HepG2 (cell line): ENCODE data around the gene DLST. TPM values are rescaled to one million over a fixed set of nuclear protein-coding genes. Genes with fewer than 3 reads are reported as not detected.
A peak's percentile ranks its signal among the peaks of the same experiment; 100 is the strongest.

Source experiments
- CAMTA2 ChIP-seq: sonication (generic); formaldehyde crosslinking; IDR thresholded peaks from 2 replicates; pipeline ENCODE4 v1.4.0; 2020; ENCODE audit warnings: mild to moderate bottlenecking, missing genetic modification reagents, borderline replicate concordance
- CBX5 ChIP-seq: sonication (generic); formaldehyde crosslinking; IDR thresholded peaks from 2 replicates; pipeline ENCODE4 v1.4.0; 2020; ENCODE audit warnings: missing genetic modification reagents, borderline replicate concordance
- CEBPB ChIP-seq: IDR thresholded peaks from 2 replicates; pipeline ENCODE4 v1.6.1; 2011; ENCODE audit warnings: low read depth, low read length, improper control_type of control experiment, borderline replicate concordance
- CENPX ChIP-seq: sonication (generic); formaldehyde crosslinking; IDR thresholded peaks from 2 replicates; pipeline ENCODE4 v1.9.0; 2021; ENCODE audit warnings: mild to moderate bottlenecking, missing genetic modification reagents, moderate library complexity
- ERF ChIP-seq: IDR thresholded peaks from 2 replicates; pipeline ENCODE4 v1.6.1; 2018; ENCODE audit warnings: missing biosample characterization, missing genetic modification reagents
- KAT7 ChIP-seq: IDR thresholded peaks from 2 replicates; pipeline ENCODE4 v1.6.1; 2018; ENCODE audit warnings: borderline replicate concordance, missing compliant biosample characterization
- KLF13 ChIP-seq: sonication (generic); formaldehyde crosslinking; IDR thresholded peaks from 2 replicates; pipeline ENCODE4 v1.4.0; 2020; ENCODE audit warnings: mild to moderate bottlenecking, missing genetic modification reagents
- KMT2B ChIP-seq: IDR thresholded peaks from 2 replicates; pipeline ENCODE4 v1.6.1; 2016; ENCODE audit warnings: missing genetic modification reagents, missing compliant biosample characterization
- PRPF4 ChIP-seq: fragments of 200-400 bp; formaldehyde crosslinking; IDR thresholded peaks from 2 replicates; pipeline ENCODE4 v1.6.1; 2016; ENCODE audit warnings: low read length, low read depth; ENCODE audit not compliant: poor library complexity, severe bottlenecking
- RELA ChIP-seq: sonication (generic); formaldehyde crosslinking; IDR thresholded peaks from 2 replicates; pipeline ENCODE4 v1.4.0; 2020; ENCODE audit warnings: missing genetic modification reagents
- SOX6 ChIP-seq, 2 experiments: fragments of 450-650 bp in 1 of 2; sonication (generic) in 1 of 2; formaldehyde crosslinking in 1 of 2; IDR thresholded peaks; 2 replicates each; pipeline versions ENCODE4 v1.4.0 to v1.6.1; 2017 to 2020; ENCODE audit warnings: antibody characterized with exemption in 1 of 2, mild to moderate bottlenecking in 1 of 2, missing genetic modification reagents in 1 of 2
- THYN1 ChIP-seq: sonication (generic); formaldehyde crosslinking; IDR thresholded peaks from 2 replicates; pipeline ENCODE4 v1.8.1; 2023; ENCODE audit warnings: low read depth, mild to moderate bottlenecking, moderate library complexity, missing genetic modification reagents, borderline replicate concordance
- TOE1 ChIP-seq: sonication (generic); formaldehyde crosslinking; IDR thresholded peaks from 2 replicates; pipeline ENCODE4 v1.4.0; 2020; ENCODE audit warnings: mild to moderate bottlenecking, missing genetic modification reagents
- ZFP90 ChIP-seq: sonication (generic); formaldehyde crosslinking; IDR thresholded peaks from 2 replicates; pipeline ENCODE4 v1.8.0; 2022; ENCODE audit warnings: missing genetic modification reagents, mild to moderate bottlenecking, inconsistent platforms, borderline replicate concordance
- ZNF292 ChIP-seq: sonication (generic); formaldehyde crosslinking; IDR thresholded peaks from 2 replicates; pipeline ENCODE4 v1.8.1; 2022; ENCODE audit warnings: mild to moderate bottlenecking, low read depth, missing genetic modification reagents, borderline replicate concordance
- ZNF343 ChIP-seq: sonication (generic); formaldehyde crosslinking; IDR thresholded peaks from 2 replicates; pipeline ENCODE4 v1.4.0; 2020; ENCODE audit warnings: mild to moderate bottlenecking, missing genetic modification reagents
- ZNF350 ChIP-seq: sonication (generic); formaldehyde crosslinking; IDR thresholded peaks from 2 replicates; pipeline ENCODE4 v1.4.0; 2020; ENCODE audit warnings: mild to moderate bottlenecking, low read depth, missing genetic modification reagents, borderline replicate concordance
- ZNF674 ChIP-seq: sonication (generic); formaldehyde crosslinking; IDR thresholded peaks from 2 replicates; pipeline ENCODE4 v1.5.0; 2020; ENCODE audit warnings: low read depth, mild to moderate bottlenecking, missing genetic modification reagents
- ZNF713 ChIP-seq: sonication (generic); formaldehyde crosslinking; IDR thresholded peaks from 2 replicates; pipeline ENCODE4 v1.4.0; 2020; ENCODE audit warnings: mild to moderate bottlenecking, missing genetic modification reagents
- ZNF75D ChIP-seq: sonication (generic); formaldehyde crosslinking; IDR thresholded peaks from 2 replicates; pipeline ENCODE4 v1.8.1; 2023; ENCODE audit warnings: missing genetic modification reagents, mild to moderate bottlenecking, borderline replicate concordance
- polyA plus RNA-seq, 8 experiments: library from polyadenylated mRNA; depleted of rRNA in 3 of 8; stranded (reverse) in 7 of 8; unstranded in 1 of 8; fragments of >200 nt; fragmentation: Illumina TruSeq in 4 of 8; extraction: Trizol in 4 of 8; gene quantifications; 2 replicates each; pipeline versions ENCODE4 v1.2.1 to v1.2.3, GENCODE V29; 2011 to 2016; ENCODE audit warnings: low read depth in 4 of 8, missing spikeins in 1 of 8, mixed read lengths in 1 of 8; ENCODE audit not compliant: insufficient read depth in 1 of 8
- total RNA-seq, 5 experiments: library from RNA; depleted of rRNA; stranded (reverse); fragments of >200 nt; fragmentation: Illumina TruSeq; extraction: Trizol; gene quantifications; 2 replicates each; pipeline ENCODE4 v1.2.3, GENCODE V29; 2016; ENCODE audit warnings: low read depth in 1 of 5
- TF ChIP-seq, protein P1 (sequence below): sonication (generic); formaldehyde crosslinking; IDR thresholded peaks from 2 replicates; pipeline ENCODE4 v1.5.0; 2020; ENCODE audit warnings: mild to moderate bottlenecking, missing genetic modification reagents
- TF ChIP-seq, protein P2 (sequence below): sonication (generic); formaldehyde crosslinking; IDR thresholded peaks from 2 replicates; pipeline ENCODE4 v1.4.0; 2020; ENCODE audit warnings: missing genetic modification reagents, borderline replicate concordance
- TF ChIP-seq, protein P3 (sequence below): sonication (generic); formaldehyde crosslinking; IDR thresholded peaks from 2 replicates; pipeline ENCODE4 v1.4.0; 2020; ENCODE audit warnings: missing genetic modification reagents

DLST gene
- total and polyA plus RNA-seq, 2 of the 13 experiments (the other 11 are each of a cell fraction or from before 2014, with no cell fraction given) = 56.5 to 94.3 TPM

DNA sequence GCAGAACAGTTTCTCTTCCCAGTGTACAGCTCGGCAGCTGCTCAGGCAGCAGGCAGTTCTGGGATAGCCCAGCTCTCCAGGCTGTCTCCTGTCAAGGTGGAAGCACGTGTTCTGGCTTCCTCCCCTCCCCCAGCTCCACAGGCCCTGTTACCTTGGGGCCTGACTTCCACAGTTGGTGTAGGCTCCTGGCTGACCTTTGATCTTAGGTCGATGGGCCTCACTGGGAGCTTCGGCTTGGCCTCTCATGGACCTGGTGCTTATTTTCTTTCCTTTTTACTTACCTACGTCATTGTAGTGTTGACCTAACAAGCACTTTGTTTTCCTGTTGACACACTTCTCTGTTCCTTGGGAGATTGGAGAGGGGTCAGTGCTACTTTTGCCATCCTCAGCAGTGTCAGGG lies 17.0 kb downstream of the DLST start (continued):
- TF ChIP-seq RELA (CRISPR knock-in tag) (no peak), ZNF75D (no peak), ZNF674 (CRISPR knock-in tag) (no peak), ZNF713 (CRISPR knock-in tag) (no peak), ZNF343 (CRISPR knock-in tag) (no peak), KMT2B (CRISPR knock-in tag) (no peak), CBX5 (CRISPR knock-in tag) (no peak; the same call in 1 of the 2 replicates), SOX6 (IDR thresholded peaks at IDR 0.05) (no peak), SOX6 (CRISPR knock-in tag; IDR thresholded peaks at IDR 0.05) (peak; percentile 67; the same call in 1 of the 2 replicates), PRPF4 (no peak), KAT7 (CRISPR knock-in tag) (no peak), CAMTA2 (CRISPR knock-in tag) (no peak), CEBPB (no peak), TOE1 (CRISPR knock-in tag) (no peak), ZNF350 (CRISPR knock-in tag) (peak; percentile 83; the same call in 1 of the 2 replicates), ZFP90 (CRISPR knock-in tag) (no peak), CENPX (no peak), KLF13 (no peak), THYN1 (no peak), ERF (peak; percentile 77; the same call in 1 of the 2 replicates), ZNF292 (CRISPR knock-in tag) (peak; percentile 41; the same call in 1 of the 2 replicates)
- TF ChIP-seq, protein P1, sequence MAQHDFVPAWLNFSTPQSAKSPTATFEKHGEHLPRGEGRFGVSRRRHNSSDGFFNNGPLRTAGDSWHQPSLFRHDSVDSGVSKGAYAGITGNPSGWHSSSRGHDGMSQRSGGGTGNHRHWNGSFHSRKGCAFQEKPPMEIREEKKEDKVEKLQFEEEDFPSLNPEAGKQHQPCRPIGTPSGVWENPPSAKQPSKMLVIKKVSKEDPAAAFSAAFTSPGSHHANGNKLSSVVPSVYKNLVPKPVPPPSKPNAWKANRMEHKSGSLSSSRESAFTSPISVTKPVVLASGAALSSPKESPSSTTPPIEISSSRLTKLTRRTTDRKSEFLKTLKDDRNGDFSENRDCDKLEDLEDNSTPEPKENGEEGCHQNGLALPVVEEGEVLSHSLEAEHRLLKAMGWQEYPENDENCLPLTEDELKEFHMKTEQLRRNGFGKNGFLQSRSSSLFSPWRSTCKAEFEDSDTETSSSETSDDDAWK (CRISPR knock-in tag) = no peak
- TF ChIP-seq, protein P2, sequence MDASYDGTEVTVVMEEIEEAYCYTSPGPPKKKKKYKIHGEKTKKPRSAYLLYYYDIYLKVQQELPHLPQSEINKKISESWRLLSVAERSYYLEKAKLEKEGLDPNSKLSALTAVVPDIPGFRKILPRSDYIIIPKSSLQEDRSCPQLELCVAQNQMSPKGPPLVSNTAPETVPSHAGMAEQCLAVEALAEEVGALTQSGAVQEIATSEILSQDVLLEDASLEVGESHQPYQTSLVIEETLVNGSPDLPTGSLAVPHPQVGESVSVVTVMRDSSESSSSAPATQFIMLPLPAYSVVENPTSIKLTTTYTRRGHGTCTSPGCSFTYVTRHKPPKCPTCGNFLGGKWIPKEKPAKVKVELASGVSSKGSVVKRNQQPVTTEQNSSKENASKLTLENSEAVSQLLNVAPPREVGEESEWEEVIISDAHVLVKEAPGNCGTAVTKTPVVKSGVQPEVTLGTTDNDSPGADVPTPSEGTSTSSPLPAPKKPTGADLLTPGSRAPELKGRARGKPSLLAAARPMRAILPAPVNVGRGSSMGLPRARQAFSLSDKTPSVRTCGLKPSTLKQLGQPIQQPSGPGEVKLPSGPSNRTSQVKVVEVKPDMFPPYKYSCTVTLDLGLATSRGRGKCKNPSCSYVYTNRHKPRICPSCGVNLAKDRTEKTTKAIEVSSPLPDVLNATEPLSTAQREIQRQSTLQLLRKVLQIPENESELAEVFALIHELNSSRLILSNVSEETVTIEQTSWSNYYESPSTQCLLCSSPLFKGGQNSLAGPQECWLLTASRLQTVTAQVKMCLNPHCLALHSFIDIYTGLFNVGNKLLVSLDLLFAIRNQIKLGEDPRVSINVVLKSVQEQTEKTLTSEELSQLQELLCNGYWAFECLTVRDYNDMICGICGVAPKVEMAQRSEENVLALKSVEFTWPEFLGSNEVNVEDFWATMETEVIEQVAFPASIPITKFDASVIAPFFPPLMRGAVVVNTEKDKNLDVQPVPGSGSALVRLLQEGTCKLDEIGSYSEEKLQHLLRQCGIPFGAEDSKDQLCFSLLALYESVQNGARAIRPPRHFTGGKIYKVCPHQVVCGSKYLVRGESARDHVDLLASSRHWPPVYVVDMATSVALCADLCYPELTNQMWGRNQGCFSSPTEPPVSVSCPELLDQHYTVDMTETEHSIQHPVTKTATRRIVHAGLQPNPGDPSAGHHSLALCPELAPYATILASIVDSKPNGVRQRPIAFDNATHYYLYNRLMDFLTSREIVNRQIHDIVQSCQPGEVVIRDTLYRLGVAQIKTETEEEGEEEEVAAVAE (CRISPR knock-in tag) = peak; percentile 70; the same call in 1 of the 2 replicates
- TF ChIP-seq, protein P3, sequence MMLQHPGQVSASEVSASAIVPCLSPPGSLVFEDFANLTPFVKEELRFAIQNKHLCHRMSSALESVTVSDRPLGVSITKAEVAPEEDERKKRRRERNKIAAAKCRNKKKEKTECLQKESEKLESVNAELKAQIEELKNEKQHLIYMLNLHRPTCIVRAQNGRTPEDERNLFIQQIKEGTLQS (CRISPR knock-in tag) = no peak
